ENCODE measurements around the gene UBE2E3.

The UBE2E3 gene

DNA sequence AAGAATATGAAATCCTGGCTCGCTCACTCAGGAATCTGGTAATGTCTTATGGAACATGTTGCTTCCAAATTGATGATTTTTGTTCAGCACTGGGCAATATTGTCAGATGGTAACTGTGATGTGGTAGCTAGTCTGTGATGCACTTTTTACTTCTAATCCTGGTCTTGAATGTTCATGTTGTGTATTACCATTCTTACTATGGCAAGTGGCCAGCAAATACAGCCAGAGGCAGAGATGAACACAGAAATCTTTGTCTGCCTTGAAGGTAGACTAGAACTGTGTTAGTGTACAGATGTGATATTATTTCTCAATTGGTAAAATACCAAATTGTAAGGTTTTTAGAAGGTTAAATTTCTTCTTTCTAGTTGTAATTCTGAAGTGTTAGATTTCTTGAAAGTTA is 83.3 kb downstream of the UBE2E3 start:
- Histone ChIP-seq H3K9me3 (ENCODE audit: insufficient read depth, low read depth, low read length) (no peaks in the 10 kb centered on the region), H4K91ac (ENCODE audit: low read depth, low read length) (no peak overlapping the region), H3K9ac (ENCODE audit: low read length) (no peak overlapping the region), H3K27me3 (ENCODE audit: insufficient read depth, low read length) (no peaks in the 10 kb centered on the region), H4K12ac (ENCODE audit: low read depth, low read length) (no peak overlapping the region), H3K18ac (ENCODE audit: low read length) (no peak overlapping the region), H2AK5ac (ENCODE audit: low read length) (no peak overlapping the region), H3K79me2 (ENCODE audit: control insufficient read depth, insufficient read depth, low read length, poor library complexity) (no peaks in the 10 kb centered on the region), H3K23ac (ENCODE audit: low read length) (no peak overlapping the region), H3K14ac (ENCODE audit: low read length) (no peak overlapping the region), H3K27ac (ENCODE audit: low read depth, low read length) (no peak overlapping the region), H2BK5ac (ENCODE audit: low read depth, low read length, poor library complexity) (no peak overlapping the region), H3K4me1 (ENCODE audit: control insufficient read depth in 1 of 2, insufficient read depth in 2 of 2, low read length in 2 of 2) (no peaks in the 10 kb centered on the region), H2BK12ac (ENCODE audit: low read length) (no peak overlapping the region), H3K79me1 (ENCODE audit: low read length) (no peaks in the 10 kb centered on the region), H2AFZ (ENCODE audit: insufficient read depth, low read length, poor library complexity) (no peak overlapping the region), H3K4me3 (ENCODE audit: low read depth, low read length) (no peak overlapping the region), H3K4ac (ENCODE audit: low read depth, low read length) (no peak overlapping the region), H3K4me2 (ENCODE audit: low read length) (no peak overlapping the region), H2BK120ac (ENCODE audit: insufficient read depth, low read length, poor library complexity) (no peak overlapping the region), H3K36me3 (ENCODE audit: control insufficient read depth in 1 of 2, insufficient read depth in 2 of 2, low read length in 2 of 2) (no peaks in the 10 kb centered on the region), H4K8ac (ENCODE audit: low read depth, low read length) (no peak overlapping the region)
- WGBS (ENCODE audit: extremely low coverage, insufficient coverage, insufficient read length) = no CpG with 5 or more reads among the region's 1 CpG
- DNase-seq = no peak

DNA sequence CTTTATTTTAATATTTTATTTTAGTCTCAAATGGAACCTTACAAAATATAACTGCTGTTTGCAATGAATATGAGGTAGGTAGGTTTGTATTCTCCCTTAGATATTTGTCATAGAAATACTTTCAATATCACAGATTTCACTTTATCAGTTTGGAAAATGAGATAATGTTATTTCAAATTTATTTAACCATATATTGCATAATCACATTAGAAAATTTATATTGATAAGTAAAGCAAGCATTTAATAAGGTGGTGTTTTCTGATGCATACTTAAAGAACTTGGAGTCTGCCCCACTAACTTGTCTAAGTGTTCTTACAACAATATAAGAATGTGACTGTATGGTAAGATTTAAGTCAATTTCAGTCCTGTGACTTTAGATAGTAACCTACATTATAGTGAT is 85.1 kb downstream of the UBE2E3 start:
- Histone ChIP-seq H2BK5ac (ENCODE audit: low read depth, low read length, poor library complexity) (no peak overlapping the region), H3K36me3 (ENCODE audit: control insufficient read depth in 1 of 2, insufficient read depth in 2 of 2, low read length in 2 of 2) (no peaks in the 10 kb centered on the region), H3K9me3 (ENCODE audit: insufficient read depth, low read depth, low read length) (no peaks in the 10 kb centered on the region), H4K8ac (ENCODE audit: low read depth, low read length) (no peak overlapping the region), H3K4me2 (ENCODE audit: low read length) (no peak overlapping the region), H2AFZ (ENCODE audit: insufficient read depth, low read length, poor library complexity) (no peak overlapping the region), H3K4me3 (ENCODE audit: low read depth, low read length) (no peak overlapping the region), H3K79me2 (ENCODE audit: control insufficient read depth, insufficient read depth, low read length, poor library complexity) (no peaks in the 10 kb centered on the region), H4K91ac (ENCODE audit: low read depth, low read length) (no peak overlapping the region), H3K23ac (ENCODE audit: low read length) (no peak overlapping the region), H3K14ac (ENCODE audit: low read length) (no peak overlapping the region), H2BK12ac (ENCODE audit: low read length) (no peak overlapping the region), H4K12ac (ENCODE audit: low read depth, low read length) (no peak overlapping the region), H3K18ac (ENCODE audit: low read length) (no peak overlapping the region), H2BK120ac (ENCODE audit: insufficient read depth, low read length, poor library complexity) (no peak overlapping the region), H3K79me1 (ENCODE audit: low read length) (no peaks in the 10 kb centered on the region), H2AK5ac (ENCODE audit: low read length) (no peak overlapping the region), H3K9ac (ENCODE audit: low read length) (no peak overlapping the region), H3K27me3 (ENCODE audit: insufficient read depth, low read length) (no peaks in the 10 kb centered on the region), H3K27ac (ENCODE audit: low read depth, low read length) (no peak overlapping the region), H3K4ac (ENCODE audit: low read depth, low read length) (no peak overlapping the region), H3K4me1 (ENCODE audit: control insufficient read depth in 1 of 2, insufficient read depth in 2 of 2, low read length in 2 of 2) (peaks cover 0 to 2% of the 10 kb centered on the region in 2 experiments)
- no peak for DNase-seq

DNA sequence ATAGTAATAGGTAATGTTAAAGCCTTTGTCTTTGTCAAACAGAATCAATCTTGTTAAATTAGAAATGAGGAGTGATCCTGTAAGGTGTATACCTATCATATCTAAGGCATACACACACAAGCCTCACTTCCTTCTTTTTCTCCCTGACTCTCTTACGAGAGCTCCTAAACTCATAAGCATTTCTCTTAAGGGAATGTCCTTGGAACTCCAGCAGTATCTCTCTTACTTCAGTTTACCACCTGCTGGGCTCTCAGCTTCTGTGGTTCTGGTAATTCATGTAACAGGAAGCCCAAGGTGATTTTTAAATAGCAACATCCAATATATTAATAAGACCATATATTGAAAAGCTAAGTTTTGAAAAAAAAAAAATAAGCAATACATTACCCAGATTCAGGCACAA is 85.9 kb downstream of the UBE2E3 start:
- no CpG with 5 or more reads among the region's 1 CpG for WGBS (ENCODE audit: extremely low coverage, insufficient coverage, insufficient read length)
- H3K23ac ChIP-seq (ENCODE audit: low read length) = no peak overlapping the region

DNA sequence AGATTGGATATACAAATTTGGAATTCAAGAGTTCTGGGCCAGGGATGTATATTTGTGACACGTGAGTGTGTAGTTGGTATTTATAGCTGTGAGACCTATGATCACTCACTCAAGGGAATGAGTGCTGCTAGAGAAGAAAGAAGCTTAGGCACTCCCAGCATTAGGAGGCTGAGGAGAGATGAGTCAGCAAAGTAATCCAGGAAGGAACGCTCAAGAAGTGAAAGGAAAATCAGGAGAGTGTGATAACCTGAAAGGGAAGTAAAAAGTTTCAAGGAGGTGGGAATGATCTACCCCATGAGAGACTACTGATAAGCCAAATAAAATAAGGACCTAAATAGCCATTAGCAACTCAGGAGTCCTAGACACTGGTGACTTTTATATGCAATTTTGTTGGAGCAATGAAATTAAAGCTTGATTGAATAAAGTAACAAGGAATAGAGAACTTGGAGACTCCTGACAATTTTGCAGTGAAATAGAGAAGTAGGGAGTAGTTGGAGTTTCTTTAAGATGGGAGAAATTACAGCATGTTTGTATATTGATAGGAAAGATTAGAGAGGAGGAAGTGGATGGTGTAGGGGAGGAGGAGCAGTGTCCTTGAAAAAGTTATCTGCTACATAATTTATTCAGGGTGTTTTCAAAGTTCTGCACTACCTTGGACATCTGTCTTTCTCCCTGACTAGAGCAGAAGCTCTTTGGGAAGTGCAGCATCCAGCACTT is 89.9 kb downstream of the UBE2E3 start:
- Histone ChIP-seq H2BK120ac (ENCODE audit: insufficient read depth, low read length, poor library complexity) (no peak overlapping the region), H4K91ac (ENCODE audit: low read depth, low read length) (no peak overlapping the region), H2AK5ac (ENCODE audit: low read length) (no peak overlapping the region), H3K79me1 (ENCODE audit: low read length) (no peaks in the 10 kb centered on the region), H3K4ac (ENCODE audit: low read depth, low read length) (no peak overlapping the region), H4K12ac (ENCODE audit: low read depth, low read length) (no peak overlapping the region), H2BK12ac (ENCODE audit: low read length) (no peak overlapping the region), H3K9ac (ENCODE audit: low read length) (no peak overlapping the region), H3K4me3 (ENCODE audit: low read depth, low read length) (no peak overlapping the region), H3K4me1 (ENCODE audit: control insufficient read depth in 1 of 2, insufficient read depth in 2 of 2, low read length in 2 of 2) (peaks cover 0 to 6% of the 10 kb centered on the region in 2 experiments), H3K9me3 (ENCODE audit: insufficient read depth, low read depth, low read length) (no peaks in the 10 kb centered on the region), H3K27me3 (ENCODE audit: insufficient read depth, low read length) (no peaks in the 10 kb centered on the region), H3K36me3 (ENCODE audit: control insufficient read depth in 1 of 2, insufficient read depth in 2 of 2, low read length in 2 of 2) (no peaks in the 10 kb centered on the region), H3K79me2 (ENCODE audit: control insufficient read depth, insufficient read depth, low read length, poor library complexity) (no peaks in the 10 kb centered on the region), H3K27ac (ENCODE audit: low read depth, low read length) (no peak overlapping the region), H2AFZ (ENCODE audit: insufficient read depth, low read length, poor library complexity) (no peak overlapping the region), H4K8ac (ENCODE audit: low read depth, low read length) (no peak overlapping the region), H3K4me2 (ENCODE audit: low read length) (no peak overlapping the region), H3K23ac (ENCODE audit: low read length) (no peak overlapping the region), H3K18ac (ENCODE audit: low read length) (no peak overlapping the region), H3K14ac (ENCODE audit: low read length) (no peak overlapping the region), H2BK5ac (ENCODE audit: low read depth, low read length, poor library complexity) (no peak overlapping the region)
- no peak for DNase-seq
- no CpG with 5 or more reads among the region's 2 CpGs for WGBS (ENCODE audit: extremely low coverage, insufficient coverage, insufficient read length)

More for the DNA sequence above, 85.9 kb downstream of the UBE2E3 start:
- Histone ChIP-seq H3K27ac (ENCODE audit: low read depth, low read length) (no peak overlapping the region), H2AK5ac (ENCODE audit: low read length) (no peak overlapping the region), H3K79me1 (ENCODE audit: low read length) (no peaks in the 10 kb centered on the region), H3K14ac (ENCODE audit: low read length) (no peak overlapping the region), H3K36me3 (ENCODE audit: control insufficient read depth in 1 of 2, insufficient read depth in 2 of 2, low read length in 2 of 2) (no peaks in the 10 kb centered on the region), H3K4me3 (ENCODE audit: low read depth, low read length) (no peak overlapping the region), H2AFZ (ENCODE audit: insufficient read depth, low read length, poor library complexity) (no peak overlapping the region), H2BK12ac (ENCODE audit: low read length) (no peak overlapping the region), H3K9ac (ENCODE audit: low read length) (no peak overlapping the region), H3K4me1 (ENCODE audit: control insufficient read depth in 1 of 2, insufficient read depth in 2 of 2, low read length in 2 of 2) (peaks cover 0 to 4% of the 10 kb centered on the region in 2 experiments), H3K27me3 (ENCODE audit: insufficient read depth, low read length) (no peaks in the 10 kb centered on the region), H3K79me2 (ENCODE audit: control insufficient read depth, insufficient read depth, low read length, poor library complexity) (no peaks in the 10 kb centered on the region), H3K9me3 (ENCODE audit: insufficient read depth, low read depth, low read length) (no peaks in the 10 kb centered on the region), H2BK5ac (ENCODE audit: low read depth, low read length, poor library complexity) (no peak overlapping the region), H4K12ac (ENCODE audit: low read depth, low read length) (no peak overlapping the region), H4K91ac (ENCODE audit: low read depth, low read length) (no peak overlapping the region), H4K8ac (ENCODE audit: low read depth, low read length) (no peak overlapping the region), H3K18ac (ENCODE audit: low read length) (no peak overlapping the region), H2BK120ac (ENCODE audit: insufficient read depth, low read length, poor library complexity) (no peak overlapping the region), H3K4me2 (ENCODE audit: low read length) (no peak overlapping the region), H3K4ac (ENCODE audit: low read depth, low read length) (no peak overlapping the region)
- no peak for DNase-seq
